ENCODE data around the gene CDK8.

CDK8 gene

GRCh38 chr13:26323127-26323526, 69.2 kb downstream of the CDK8 start:
- DNase-seq, result no peak

DNA sequence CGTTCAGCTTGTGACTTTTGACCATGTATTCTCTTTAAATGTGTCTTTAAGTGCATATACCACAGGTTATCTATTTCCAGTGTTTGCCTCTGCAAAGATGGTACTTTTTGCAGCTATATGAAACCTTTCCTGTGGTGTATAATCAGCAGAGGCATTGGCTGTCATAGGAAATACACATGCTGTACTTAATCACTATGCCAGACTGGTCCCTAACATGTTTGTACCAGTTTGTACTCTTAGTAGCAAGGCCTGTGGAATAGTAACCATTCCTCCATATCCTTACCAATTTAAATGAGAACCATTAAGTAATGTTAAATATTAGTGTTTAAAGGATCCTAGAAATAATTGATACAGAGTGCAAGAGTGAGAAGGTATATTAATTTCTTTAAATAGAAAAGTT, 69.8 kb downstream of the CDK8 start:
- no peak for DNase-seq

- no peak for DNase-seq
Measured at GRCh38 chr13:26324294-26324693, 70.4 kb downstream of the CDK8 start.

GRCh38 chr13:26324867-26325266, 70.9 kb downstream of the CDK8 start:
- no peak for DNase-seq

GRCh38 chr13:26325876-26326275, 71.9 kb downstream of the CDK8 start:
- no peak for DNase-seq

- DNase-seq, result no peak
Measured at GRCh38 chr13:26326562-26326961, 72.6 kb downstream of the CDK8 start.

DNA sequence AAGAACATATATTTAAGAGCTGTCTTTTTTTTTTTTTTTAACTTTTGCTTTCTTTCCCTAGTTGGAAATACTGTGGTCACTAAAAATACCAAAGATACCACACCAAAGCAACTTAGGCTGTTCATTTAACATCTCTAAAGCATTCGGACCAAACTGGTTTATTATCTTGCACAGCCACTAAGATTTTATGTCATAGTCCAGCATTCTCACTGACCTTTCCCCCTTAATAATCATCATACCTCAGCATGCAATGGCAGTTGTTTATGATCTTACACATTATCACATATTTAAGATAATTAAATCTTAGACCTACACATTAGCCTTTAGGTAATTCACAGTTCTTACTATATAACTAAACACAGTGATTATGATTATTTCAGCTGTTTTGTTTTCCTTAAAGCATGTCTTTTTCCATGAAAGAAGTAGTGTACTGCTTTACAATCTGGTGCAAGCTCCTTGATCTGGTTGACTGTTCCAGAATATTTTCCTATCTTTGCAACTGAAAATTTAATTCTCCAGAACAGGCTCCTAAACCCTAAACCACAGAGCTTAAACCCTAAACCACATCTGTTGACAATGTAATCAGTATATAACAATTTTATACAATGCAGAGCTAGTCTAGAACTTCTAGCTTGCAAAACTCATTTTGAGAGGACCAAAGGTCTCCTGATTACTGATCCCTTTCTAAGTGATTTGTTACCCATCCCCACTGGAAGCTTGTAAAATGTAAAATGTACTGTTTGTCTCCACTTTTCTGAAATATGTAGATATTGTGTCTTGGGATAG, 74.2 kb downstream of the CDK8 start:
- DNase-seq, result no peak

- DNase-seq, result no peak
Measured at GRCh38 chr13:26335158-26335557, 81.2 kb downstream of the CDK8 start.

DNA sequence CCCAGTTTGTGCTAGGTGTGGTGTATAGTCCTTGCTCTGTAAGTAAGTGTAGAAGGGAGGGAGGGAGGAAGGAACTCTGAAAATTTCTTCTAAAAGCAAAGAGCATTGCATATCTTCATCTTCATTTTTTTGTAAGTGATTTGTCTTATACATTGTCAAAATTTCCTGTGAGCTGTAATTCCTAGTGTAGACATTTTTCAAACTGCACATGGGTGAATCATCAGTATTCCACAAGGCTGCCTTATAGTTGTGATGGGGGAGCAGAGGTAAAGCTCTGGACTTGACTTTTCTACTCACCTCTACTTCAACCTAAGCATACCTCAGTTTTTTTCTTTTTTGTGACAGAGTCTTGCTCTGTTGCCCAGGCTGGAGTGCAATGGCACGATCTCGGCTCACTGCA, 86.9 kb downstream of the CDK8 start:
- no peak for DNase-seq

DNA sequence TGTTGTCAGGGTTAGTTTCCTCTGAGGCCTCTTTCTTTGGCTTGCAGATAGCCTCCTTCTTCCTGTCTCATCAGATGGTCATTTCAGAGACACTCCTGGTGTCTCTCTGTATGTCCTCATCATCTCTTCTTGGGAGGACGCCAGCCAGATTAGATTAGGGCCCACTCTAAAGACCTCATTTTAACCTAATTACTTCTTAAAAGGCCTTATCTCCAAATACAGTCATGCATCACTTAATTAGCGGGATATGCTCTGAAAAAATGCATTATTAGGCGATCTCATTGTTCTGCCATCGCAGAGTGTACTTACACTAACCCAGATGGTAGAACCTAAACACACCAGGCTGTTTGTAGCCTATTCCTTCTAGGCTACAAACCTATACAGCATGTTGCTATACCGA, 89.0 kb downstream of the CDK8 start:
- DNase-seq, result no peak

GRCh38 chr13:26343816-26344215, 89.9 kb downstream of the CDK8 start:
- no peak for DNase-seq

DNA sequence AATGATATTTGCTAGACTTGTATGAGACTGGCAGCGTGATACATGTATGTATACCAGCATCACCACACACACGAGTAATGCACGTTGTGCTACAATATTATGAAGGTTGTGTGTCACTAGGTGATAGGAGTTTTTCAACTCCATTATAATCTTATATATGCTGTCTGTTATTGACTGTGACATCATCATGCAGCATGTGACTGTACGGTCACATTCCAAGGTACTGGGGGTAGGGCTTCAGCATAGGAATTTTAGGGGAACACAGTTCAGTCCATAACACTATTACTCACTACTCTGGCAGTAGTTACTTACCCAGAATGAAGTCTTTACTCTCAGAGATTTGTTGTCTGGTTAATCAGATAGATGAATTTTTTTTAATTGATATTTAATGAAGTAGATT, 91.1 kb downstream of the CDK8 start:
- DNase-seq, result no peak

- DNase-seq, result no peak
Measured at GRCh38 chr13:26348966-26349365, 95.0 kb downstream of the CDK8 start.

DNA sequence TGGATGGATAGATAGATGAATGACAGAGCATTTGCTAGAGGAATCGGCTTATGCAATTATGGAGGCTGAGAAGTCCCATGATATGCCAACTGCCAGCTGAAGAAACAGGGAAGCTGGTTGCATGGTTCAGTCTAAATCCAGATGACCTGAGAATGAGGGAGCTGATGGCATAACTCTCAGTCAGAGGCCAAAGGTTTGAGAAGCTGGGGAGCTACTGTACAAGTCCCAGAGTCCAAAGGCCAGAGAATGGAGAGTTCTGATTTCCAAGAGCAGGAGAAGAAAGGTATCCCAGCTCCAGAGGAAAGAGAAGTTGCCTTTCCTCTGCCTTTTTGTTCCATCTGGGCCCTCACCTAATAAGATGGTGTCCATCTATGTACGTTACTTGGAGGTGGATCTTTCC, 108.3 kb downstream of the CDK8 start:
- DNase-seq, result no peak

- no peak for DNase-seq
Measured at GRCh38 chr13:26370553-26370952, 116.6 kb downstream of the CDK8 start.

DNA sequence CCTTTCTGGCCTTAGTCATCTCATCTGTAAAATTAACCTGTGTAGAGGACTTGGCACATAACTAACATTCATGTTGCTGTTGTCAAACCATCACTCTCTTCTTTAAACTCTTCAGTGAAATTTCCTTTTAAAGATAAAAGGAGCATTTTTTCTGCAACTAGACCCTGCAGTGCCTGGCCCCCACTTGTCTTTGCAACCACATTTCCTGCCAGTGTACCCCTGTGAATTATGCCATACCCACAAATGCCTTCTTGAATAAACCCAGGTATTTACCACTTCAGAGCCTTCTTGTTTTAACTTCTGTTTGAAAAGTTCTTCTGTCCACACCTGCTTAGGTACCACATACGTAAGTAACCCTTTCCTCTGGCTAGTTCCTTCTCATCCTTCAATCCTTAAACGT, 118.8 kb downstream of the CDK8 start:
- no peak for DNase-seq

GRCh38 chr13:26376430-26376829, 122.5 kb downstream of the CDK8 start:
- DNase-seq, result no peak

- no peak for DNase-seq
Measured at GRCh38 chr13:26377038-26377437, 123.1 kb downstream of the CDK8 start.

DNA sequence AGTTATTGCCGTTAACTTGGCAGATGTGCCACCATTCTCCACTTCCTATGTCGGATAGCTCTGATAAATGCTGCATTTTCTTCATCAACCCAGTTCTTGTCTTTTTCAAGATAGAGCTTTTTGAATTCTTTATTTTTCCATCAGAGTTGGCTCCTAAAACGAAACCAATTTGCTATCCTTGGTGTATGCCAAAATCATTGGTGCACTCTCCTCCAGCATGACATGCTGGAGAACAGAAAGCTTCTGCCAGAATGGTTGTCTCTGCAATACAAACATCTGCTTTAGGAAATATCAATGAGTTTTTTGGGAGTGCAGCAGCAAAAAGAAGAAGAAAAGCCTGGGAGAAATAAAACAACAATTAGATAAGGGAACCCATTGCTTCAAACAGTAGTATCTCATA, 124.2 kb downstream of the CDK8 start:
- no peak for DNase-seq

DNA sequence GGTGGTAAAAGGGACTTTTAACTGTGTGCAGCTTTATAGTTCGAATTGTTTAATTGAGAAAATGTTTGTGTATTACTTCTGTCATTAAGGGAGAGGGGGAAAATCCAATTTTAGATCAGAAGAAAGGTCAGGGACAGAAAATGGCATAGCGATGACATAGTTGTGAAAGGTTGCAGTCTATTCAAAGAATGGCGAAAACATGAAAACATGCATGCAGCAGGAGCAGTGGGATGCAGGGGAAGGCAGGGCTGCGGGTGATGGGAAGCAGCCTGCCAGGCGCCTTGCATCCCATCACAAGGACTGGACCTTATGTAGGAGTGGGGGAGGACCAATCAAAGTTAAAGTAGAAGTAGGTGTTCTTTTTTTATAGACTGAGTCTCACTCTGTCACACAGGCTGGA, 125.9 kb downstream of the CDK8 start:
- no peak for DNase-seq

GRCh38 chr13:26380930-26381329, 127.0 kb downstream of the CDK8 start:
- no peak for DNase-seq

- no peak for DNase-seq
Measured at GRCh38 chr13:26382366-26382765, 128.4 kb downstream of the CDK8 start.

- DNase-seq, result no peak
Measured at GRCh38 chr13:26382835-26383234, 128.9 kb downstream of the CDK8 start.

DNA sequence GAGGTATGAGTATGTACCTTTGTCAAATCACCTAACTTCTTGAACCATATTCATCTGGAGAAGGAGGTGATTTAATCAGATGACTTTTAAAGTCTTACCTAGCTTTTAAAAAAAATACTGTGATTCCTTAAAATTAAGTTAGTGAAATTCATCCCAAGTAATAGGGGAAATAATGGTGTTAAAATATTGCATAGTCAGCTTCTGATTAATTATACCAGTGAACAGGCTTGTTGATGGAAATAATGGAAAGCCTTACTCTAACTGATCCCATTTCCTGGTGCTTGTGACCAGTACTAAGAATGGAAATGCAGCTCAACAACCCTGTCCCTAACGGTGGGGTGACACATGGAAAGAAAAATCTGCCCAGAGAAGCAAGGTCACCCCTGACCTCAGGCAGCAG, 130.7 kb downstream of the CDK8 start:
- no peak for DNase-seq

GRCh38 chr13:26386026-26386425, 132.1 kb downstream of the CDK8 start:
- no peak for DNase-seq
